Measurements from ENCODE around the gene SMAD3.

The SMAD3 gene

DNA sequence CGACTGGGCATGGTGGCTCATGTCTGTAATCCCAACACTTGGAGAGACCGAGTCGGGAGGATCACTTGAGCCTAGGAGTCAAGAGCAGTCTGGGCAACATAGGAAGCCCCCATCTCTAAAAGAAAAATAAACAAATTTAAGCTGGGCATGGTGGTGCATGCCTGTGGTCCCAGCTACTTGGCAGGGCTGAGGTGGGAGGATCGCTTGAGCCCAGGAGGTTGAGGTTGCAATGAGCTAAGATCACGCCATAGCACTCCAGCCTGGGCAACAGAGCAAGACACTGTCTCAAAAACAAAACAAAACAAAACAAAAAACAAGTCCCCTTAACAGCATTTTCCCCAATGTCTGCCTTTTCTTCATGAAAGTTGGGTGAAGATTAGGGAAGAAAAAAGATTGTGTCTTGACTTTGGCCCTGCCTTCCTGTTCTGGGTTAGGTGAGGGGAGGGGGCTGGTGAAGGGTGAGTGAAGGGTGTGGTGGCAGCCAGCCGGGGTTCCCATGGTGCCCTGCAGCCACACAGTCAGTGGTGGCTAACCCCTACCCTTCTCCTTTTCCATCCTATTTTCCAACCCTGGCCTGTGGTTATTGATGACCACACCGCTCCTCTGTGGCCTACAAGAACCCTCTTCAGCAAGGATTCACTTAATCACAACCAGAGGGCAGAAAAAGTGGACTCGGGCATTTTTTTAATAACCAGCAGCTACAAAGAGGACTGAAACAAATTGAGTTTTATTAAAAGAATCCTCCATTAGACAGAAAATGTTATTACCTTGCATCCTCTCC, 28.4 kb upstream of the SMAD3 start:
- no peak for DNase-seq (ENCODE audit: low spot score)

DNA sequence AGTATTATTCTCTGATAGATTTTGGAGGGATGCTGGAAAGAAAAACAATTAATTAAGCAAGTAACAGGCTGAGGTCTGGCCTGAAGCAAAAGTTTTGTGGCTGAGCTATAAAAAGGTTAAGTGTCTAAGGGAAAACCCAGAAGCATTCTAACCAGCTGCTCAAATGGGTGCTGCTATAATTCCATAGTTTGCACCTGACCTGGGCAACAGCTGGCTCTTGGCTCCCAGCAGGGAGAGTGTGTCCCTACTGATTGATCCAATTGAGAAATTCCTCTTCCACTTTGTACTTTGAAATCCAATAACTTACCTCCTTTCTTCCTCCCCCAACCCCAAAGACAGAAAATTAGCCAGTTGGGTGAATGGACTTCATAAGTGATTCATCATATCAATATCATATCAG, 27.7 kb upstream of the SMAD3 start:
- DNase-seq (ENCODE audit: low spot score): no peak

GRCh38 chr15:67038736-67039135, 26.7 kb upstream of the SMAD3 start:
- no peak for DNase-seq (ENCODE audit: low spot score)

DNA sequence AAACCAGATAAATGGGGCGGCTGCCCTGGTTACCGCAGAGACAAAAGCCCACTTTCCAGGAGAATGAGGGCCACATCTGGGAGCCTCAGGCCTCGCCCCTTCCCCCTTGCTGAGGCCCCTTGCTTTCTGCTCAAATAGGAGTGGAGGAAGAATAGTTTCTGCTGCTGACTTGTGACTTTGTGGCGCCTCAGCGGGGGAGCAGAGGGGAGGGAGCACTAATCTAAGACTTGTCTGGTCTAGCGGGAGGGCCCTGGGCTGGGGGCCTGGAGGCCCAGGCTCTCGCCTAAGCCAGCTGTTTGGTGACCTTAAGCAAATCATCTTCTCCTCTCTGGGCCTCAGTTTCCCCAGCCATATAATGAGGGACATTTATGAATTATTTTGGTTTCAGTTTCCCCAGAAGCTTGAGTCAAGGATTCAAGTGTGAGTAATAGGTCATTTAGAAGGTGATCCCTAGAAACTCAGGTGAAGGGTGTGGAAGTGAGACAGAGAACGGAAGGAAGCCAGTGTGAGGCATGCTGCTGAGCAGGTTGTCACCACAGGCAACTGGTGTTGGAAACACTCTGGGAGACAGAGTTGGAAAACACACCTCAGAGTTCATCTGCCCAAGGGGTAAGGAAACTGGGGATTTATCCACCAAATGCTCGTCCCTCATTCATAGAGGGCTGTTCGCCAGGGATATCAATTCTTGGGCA, 25.9 kb upstream of the SMAD3 start:
- DNase-seq (ENCODE audit: low spot score): no peak

DNA sequence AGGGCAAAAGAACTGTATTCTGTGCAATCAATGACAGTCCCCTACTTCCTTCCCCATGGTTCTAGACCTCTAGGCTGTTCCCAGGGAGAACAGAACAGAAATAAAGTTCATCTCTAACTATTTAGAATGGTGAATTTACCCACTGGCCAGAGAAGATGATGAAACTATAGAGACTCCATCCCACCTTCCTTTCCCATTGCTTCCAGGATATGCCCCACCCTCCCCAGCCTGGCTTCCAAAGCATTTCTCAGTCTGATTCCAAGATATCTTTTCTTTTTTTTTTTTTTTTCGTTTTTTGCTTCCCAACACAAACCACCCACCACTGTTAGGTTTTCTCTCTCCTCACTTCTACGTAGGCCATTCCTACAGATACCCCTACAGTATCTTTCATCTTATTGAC, 25.1 kb upstream of the SMAD3 start:
- no peak for DNase-seq (ENCODE audit: low spot score)

GRCh38 chr15:67042551-67043142, 22.8 kb upstream of the SMAD3 start:
- DNase-seq (ENCODE audit: low spot score): no peak

DNA sequence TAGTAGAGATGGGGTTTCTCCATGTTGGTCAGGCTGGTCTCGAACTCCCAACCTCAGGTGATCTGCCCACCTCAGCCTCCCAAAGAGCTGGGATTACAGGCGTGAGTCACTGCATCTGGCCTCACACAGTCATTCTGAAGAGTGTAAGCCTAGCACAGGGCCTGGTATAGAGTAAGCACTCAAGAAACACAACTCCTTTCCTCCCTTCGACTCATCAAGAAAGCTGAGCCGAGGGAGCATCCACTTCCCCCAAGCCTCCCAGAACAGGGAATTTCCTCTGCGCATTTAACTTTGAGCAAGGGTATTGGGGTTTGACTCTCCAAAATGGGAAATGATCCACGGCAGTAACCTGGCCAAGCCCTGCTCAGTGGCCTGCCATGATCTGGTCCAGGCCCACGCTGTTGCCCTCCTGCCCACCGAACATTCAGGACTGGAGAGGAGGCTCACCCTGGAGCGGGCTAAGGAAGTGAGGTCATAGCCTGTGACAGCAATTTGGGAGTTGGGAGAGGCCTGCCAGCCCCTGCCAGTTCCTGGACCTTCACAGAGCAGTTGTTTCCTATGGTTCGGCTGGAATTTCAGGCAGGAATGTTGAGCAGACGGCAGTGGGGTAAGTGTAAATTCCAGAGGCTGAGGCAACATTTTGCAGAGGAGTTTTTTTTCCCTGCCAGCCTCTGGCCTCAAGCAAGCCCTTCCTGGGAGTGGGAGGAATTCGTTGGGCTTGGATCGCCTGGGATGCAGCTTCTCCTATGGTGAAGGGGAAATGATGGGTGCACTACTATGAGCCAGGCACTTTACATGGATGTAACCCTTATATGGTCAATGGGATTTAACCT, 21.2 kb upstream of the SMAD3 start:
- DNase-seq (ENCODE audit: low spot score): peak; percentile 83

GRCh38 chr15:67047149-67047661, 18.2 kb upstream of the SMAD3 start:
- no peak for DNase-seq (ENCODE audit: low spot score)

DNA sequence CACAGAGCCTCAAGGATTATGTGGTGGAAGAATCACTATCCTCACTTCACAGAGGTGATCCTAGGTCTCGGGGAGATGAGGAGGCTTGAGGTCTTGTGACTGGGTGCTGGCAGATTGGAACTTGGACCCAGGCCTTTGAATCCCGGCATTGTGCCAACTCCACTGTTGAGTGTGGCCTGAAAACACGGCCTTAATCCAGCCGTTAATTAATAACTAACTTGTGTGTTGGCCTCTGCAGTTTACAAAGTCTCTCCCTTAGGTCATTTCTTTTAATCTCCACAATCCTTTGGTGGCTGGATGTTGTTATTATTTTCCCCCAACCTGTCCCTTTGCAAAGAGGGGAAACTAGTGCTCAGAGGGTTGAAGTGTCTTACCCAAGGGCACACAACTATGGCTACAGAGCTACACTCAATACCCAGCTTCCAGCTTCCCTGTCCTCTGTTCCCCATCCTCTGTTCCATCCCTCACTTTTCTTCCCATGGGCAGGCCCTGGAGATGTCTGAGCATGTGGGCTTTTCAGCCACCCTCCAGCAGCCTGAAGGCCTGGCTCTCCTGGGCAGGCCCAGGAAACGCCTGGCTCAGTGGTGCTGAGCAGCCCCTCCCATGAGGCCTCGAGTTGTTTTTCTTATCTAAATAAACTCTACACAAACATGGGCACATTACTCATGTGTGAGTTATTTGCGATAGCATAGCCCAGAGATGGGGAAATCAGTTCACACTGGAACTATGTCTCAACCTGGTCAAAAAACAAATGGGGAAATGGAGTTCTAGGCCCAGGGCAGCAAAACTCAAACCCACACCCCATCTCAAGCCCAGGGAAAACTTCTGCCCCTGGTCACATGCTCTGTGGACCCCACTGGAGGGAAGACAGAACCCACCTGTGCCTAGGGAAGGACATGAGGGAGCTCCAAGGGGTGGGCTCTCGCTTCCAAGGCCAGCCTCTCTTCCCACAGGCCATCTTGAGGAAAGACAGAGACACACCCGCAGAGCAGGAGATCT, 16.8 kb upstream of the SMAD3 start:
- DNase-seq (ENCODE audit: low spot score): peak; percentile 68

DNA sequence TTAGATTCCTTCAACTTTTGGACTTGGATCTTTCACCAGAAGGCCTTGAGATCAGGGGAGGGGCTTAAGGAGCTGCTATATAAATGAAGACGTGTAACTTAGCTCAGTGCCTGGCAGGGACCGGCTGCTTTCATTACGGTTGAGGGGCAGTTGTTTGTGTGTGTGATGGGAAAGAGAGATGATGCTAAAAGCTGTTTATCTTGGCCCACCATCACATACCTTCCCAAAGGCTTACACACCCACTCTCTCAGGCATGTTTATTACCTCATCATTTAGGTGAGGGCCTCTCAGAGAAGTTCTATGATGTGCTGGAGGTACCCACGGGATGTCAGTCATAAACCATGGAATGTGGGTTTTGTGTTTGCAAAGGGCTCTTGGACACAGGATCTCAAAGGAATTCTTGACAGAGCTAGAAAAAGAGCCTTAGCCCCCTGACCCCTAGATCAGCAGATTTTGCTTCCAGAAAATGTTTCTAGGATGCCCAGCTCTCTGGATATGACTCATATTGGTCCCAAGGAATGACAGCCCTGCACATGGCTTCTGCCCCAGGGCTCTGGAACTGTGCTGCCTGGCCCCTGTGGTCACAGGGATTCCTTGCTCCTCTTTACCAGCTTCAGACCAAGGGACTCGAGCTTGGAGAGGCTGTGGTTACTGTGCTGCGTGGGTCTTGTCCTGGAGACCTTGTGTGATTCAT, 15.9 kb upstream of the SMAD3 start:
- DNase-seq (ENCODE audit: low spot score): peak; percentile 43

DNA sequence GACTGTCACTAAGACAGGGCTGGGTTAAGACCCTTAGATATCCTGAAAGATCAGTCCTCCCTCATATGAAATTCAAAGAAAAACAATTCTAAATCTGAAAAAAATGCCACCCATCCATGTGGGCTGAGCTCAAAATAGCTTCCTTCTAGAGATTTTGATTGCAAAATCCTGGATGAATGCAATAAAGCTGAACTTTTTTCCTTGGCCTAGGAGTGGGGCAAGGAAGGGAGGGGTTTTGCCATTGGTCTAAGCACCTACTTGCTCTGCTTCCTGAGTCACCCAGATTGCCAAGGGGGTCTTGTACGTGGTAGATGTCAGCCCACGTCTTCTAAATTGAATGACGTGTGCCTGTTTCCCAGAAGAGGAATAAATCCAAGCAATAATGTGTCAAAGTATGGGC, 15.3 kb upstream of the SMAD3 start:
- DNase-seq (ENCODE audit: low spot score): peak; percentile 62

DNA sequence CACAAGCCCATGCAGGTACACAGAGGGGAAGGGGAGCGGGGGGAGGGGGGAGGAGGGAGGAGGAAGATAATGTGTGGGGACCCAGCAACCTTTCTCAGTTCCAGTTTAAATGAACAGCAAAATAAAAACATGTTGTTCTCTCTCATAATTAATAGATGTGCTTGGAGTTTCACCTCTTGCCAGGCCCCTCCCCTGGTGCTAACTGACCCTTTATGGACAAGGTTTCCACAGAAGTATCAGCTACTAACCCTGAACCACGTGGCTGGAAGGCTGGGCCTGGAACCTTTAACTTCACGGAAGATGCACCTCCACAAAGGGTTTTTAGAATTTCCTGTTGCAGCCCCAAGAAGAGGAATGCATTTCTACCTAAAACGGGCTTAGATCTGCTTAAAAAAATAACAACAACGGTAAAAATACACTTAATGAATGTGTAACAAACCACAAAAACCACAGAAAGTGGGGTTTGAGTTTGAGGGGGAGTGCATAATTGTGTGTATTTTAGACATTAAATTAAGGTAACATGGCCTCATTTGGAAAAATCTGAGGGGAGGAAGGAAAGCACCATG, 14.8 kb upstream of the SMAD3 start:
- no peak for DNase-seq (ENCODE audit: low spot score)

DNA sequence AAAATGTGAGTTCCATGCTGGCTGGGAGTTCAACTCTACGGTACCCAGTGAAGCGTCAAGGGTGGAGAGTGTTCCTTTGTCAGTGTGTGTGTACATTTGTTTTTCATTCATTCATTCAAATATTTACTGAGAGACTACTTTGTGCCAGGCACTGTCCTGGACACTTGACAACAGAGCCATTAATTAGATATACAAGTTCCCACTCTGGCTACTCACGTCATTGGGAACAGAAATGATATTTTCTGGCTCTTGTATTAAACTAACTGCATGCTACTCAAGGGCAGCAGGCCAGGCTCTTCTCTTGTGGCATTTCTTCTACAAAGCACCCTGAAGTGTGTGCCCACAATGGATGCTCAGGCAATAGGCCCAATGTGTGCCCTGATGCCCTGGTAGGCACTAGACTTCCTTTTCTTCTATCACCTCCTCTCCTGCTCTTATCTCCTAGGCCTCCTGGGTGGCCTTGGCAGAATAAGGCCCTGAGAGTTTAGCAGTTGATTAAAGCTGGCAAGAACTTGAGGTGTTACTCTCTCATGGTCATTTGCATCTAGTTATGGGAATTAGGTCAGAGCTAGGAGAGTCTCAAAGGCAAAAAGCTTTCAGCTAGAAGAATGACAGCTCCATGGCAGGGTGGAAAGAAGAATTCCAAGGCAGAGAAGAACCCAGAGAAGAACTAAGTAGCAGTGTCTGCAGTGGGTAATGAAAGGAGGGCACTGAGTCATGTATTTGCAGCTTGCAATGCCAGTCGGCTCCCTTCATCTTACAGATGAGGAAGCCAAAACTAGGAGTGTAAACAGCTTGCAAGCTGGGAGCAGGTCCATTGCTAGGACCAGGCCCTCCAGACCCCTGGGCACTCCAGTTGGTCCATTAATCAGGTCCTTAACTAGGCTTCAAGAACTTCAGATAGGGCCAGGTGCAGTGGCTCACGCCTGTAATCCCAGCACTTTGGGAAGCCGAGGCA, 14.0 kb upstream of the SMAD3 start:
- no peak for DNase-seq (ENCODE audit: low spot score)

- no peak for DNase-seq (ENCODE audit: low spot score)
Measured at GRCh38 chr15:67054676-67055075, 10.7 kb upstream of the SMAD3 start.

DNA sequence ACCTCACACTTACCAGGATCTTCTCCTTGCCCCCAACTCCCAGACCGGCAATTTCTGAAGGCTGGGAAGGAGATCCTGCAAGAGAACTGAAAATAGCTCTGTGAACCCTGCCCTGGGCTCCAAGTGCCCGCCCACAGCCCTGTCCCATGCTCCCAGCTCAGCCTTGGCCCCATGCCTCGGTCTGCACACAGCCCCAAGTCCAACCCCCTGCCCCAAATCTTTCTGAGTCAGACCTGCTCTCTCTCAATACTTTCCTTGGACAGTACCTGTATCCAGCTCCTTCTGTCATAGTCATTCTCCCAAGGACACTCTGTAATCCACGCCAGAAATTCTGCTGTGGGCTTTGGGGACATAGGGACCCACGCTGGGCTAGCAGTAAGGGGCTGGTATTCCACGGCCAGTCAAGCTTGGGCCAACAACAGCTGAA, 6.3 kb upstream of the SMAD3 start:
- no peak for DNase-seq (ENCODE audit: low spot score)

DNA sequence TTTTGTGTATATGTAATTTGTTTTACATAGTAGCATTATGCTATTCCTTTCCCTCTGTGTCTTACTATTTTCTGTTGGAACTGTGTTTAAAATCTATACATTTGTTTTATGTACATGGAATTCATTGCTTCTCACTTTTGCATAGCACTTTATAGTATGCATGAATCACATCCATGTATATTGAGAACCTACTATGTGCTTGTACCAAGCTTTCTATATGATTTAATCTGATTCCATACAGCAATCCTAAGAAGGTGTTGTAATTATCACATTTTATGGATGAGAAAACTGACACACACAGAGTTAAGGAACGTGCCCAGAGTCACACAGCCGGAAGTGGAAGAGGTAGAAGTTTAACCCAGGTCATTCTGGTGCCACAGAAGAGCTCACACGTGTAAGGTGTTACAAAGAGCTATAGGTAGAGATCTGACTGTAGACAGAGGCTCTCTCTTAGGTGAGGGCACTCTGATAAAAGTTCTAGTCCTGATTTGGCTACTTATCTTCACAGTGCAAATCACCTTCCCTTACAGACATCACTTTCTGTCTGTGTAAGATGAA, 3.5 kb upstream of the SMAD3 start:
- no peak for DNase-seq (ENCODE audit: low spot score)

- no peak for DNase-seq (ENCODE audit: low spot score)
Measured at GRCh38 chr15:67062369-67062985, 2.9 kb upstream of the SMAD3 start.
